ENCODE results near the gene SNRPA1.
"Not testable (repeated sequence)": the region's sequence is repeated elsewhere in the genome, so short reads cannot be mapped to it uniquely, and the experiment has no call there.

Gene SNRPA1

DNA sequence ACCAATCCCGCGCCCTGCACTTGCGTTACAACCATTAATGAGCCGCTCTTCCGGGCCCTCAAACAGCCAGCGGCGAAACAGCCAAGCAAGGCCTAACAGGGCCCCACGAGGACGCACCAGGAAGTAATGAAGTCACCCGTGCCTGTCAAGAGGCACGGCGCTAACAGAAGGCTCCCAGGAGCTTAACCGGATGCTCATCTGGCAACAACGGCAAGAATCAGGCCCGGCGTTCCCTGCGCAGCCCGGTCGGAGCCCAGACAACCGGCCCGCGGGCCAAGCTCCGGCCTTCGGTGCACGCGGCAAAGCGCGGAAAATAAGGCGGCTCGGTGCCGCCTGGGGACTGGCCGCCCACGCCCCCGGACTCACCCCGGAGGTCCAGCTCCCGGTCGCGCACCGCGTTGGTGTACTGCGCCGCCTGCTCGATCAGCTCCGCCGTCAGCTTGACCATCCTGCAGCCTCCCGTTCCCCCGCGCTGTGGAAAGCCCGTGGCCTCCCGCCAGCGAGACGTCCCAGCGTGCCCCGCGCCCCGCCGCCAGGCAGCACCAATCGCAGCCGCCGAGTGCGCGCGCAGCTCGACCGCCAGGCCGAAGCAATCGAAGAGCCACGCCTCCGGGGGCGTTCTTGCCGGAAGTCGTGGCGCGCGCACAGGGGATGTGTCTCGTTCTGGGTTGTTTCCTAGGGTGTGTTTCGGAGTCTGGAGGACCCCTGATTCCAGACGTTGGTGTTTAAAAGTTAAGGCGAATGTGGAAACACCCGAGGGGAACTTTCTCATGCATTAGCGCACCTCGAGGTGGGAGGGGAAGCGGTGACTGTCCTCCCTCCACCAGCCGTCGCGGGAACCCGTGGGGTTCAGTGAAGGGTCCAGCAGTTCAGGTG is at the start of gene SNRPA1:
SNRPA1 (minus strand) TSS at position 518 of the 876 bp plus-strand sequence; CDS start at position 448, 70 bp downstream.
- Histone ChIP-seq H3K36me3 (peaks cover 33% of the 10 kb centered on the region), H3K9me3 (ENCODE audit: severe bottlenecking) (no peaks in the 10 kb centered on the region), H3K27ac (peak within 1 kb of the TSS; percentile 94), H3K4me3 (ENCODE audit: low read depth, low read length) (peak within 1 kb of the TSS; percentile 71), H3K27me3 (ENCODE audit: insufficient read depth, low read depth, severe bottlenecking) (no peaks in the 10 kb centered on the region)
- peak; percentile 96 for DNase-seq
- TF ChIP-seq, protein P1, sequence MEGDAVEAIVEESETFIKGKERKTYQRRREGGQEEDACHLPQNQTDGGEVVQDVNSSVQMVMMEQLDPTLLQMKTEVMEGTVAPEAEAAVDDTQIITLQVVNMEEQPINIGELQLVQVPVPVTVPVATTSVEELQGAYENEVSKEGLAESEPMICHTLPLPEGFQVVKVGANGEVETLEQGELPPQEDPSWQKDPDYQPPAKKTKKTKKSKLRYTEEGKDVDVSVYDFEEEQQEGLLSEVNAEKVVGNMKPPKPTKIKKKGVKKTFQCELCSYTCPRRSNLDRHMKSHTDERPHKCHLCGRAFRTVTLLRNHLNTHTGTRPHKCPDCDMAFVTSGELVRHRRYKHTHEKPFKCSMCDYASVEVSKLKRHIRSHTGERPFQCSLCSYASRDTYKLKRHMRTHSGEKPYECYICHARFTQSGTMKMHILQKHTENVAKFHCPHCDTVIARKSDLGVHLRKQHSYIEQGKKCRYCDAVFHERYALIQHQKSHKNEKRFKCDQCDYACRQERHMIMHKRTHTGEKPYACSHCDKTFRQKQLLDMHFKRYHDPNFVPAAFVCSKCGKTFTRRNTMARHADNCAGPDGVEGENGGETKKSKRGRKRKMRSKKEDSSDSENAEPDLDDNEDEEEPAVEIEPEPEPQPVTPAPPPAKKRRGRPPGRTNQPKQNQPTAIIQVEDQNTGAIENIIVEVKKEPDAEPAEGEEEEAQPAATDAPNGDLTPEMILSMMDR (IDR thresholded peaks at IDR 0.05; ENCODE audit: low read depth, low read length) = no peak

GRCh38 chr15:101342056-101342455 is 47.0 kb upstream of the SNRPA1 start:
- no peaks in the 10 kb centered on the region for H3K27me3 ChIP-seq (ENCODE audit: insufficient read depth, low read depth, severe bottlenecking)
- no peaks in the 10 kb centered on the region for H3K9me3 ChIP-seq (ENCODE audit: severe bottlenecking)
- H3K27ac ChIP-seq = no peak overlapping the region
- DNase-seq = no peak
- TF ChIP-seq, protein P1 (IDR thresholded peaks at IDR 0.05; ENCODE audit: low read depth, low read length) = no peak
- no peak overlapping the region for H3K4me3 ChIP-seq (ENCODE audit: low read depth, low read length)
- no peaks in the 10 kb centered on the region for H3K36me3 ChIP-seq

DNA sequence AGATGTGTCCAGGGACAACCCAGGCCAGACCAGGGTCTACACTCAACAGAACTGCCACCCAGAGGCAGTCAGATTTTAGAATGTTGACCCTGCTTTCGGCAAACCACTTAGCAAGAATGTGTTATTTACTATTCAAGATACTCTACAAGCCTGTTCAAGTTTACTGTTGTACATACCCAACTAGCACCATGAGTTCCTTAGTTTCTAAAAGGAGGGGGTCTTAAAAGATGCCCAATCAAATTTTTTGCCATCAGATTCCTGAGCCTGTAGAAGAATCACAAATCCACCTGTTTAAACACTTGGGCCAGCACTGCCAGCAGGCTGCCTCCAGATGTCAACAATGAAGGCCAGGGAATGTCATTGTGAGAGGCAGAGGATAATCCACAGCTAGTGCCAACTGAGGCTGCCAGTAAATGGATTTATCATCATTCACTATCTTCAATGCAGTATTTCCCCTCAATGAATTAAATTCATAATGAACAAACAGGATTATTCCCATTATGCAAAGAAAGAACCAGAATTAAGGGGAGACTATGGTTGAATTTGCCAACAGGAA is 43.5 kb upstream of the SNRPA1 start:
- Histone ChIP-seq H3K27me3 (ENCODE audit: insufficient read depth, low read depth, severe bottlenecking) (no peaks in the 10 kb centered on the region), H3K9me3 (ENCODE audit: severe bottlenecking) (peaks cover 5% of the 10 kb centered on the region), H3K36me3 (no peaks in the 10 kb centered on the region), H3K4me3 (ENCODE audit: low read depth, low read length) (no peak overlapping the region), H3K27ac (no peak overlapping the region)
- TF ChIP-seq, protein P1 (IDR thresholded peaks at IDR 0.05; ENCODE audit: low read depth, low read length) = no peak
- no peak for DNase-seq

DNA sequence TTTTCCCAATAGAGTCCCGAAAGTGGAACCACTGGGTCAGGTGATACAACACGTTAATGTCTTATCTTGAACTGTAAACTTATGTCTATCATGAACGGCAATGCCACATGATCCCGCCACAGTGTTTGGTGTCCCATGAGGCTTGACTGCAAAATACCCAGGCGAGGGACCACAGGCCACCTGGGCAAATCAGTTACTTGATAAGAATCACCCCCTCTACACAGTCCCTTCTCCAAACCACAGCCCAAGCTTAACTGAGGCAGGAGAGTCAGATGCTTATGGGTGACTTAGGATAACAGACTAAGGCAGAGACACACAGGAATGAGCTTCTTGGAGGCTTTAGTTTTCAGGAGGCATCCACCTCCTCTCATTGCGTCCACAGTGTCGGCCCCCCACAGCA is 42.9 kb upstream of the SNRPA1 start:
- Histone ChIP-seq H3K36me3 (no peaks in the 10 kb centered on the region), H3K4me3 (ENCODE audit: low read depth, low read length) (no peak overlapping the region), H3K27me3 (ENCODE audit: insufficient read depth, low read depth, severe bottlenecking) (no peaks in the 10 kb centered on the region), H3K27ac (no peak overlapping the region), H3K9me3 (ENCODE audit: severe bottlenecking) (peaks cover 5% of the 10 kb centered on the region)
- no peak for DNase-seq
- TF ChIP-seq, protein P1 (IDR thresholded peaks at IDR 0.05; ENCODE audit: low read depth, low read length) = no peak

DNA sequence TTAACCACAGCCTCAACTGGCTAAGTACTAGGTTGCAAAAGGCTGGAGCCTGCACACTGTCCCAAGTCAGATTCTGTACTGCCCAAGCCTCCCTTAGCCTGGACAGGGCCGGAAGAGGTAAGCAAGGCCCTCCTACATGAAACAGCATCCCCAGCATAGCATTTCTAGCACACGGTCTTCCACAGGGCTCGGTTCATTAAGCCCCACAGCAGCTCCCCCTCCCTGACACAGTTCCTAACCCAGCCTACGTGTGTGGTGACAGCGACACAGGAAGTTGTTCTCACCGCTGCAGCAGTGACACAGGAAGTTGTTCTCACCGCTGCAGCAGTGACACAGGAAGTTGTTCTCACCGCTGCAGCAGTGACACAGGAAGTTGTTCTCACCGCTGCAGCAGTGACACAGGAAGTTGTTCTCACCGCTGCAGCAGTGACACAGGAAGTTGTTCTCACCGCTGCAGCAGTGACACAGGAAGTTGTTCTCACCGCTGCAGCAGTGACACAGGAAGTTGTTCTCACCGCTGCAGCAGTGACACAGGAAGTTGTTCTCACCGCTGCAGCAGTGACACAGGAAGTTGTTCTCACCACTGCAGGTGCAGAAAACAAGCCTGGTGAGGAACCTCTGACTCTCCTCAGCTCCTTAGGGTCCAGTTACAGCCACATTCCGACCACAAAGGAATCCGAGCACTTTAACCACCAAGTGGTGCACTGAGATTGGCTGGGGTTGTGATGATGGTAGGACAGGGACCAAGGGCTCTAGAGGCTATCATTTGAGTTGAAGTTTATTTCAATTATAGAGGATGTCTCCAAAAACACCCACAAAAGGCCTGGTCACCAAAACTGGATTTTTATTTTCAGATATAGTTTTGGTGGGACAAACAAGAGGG is 39.1 kb upstream of the SNRPA1 start:
- DNase-seq; H3K27me3 ChIP-seq (ENCODE audit: insufficient read depth, low read depth, severe bottlenecking); H3K27ac ChIP-seq; H3K36me3 ChIP-seq; H3K9me3 ChIP-seq (ENCODE audit: severe bottlenecking); H3K4me3 ChIP-seq (ENCODE audit: low read depth, low read length): not testable (repeated sequence)

- DNase-seq = no peak
- TF ChIP-seq, protein P1 (IDR thresholded peaks at IDR 0.05; ENCODE audit: low read depth, low read length) = no peak
- no peaks in the 10 kb centered on the region for H3K27me3 ChIP-seq (ENCODE audit: insufficient read depth, low read depth, severe bottlenecking)
- no peak overlapping the region for H3K4me3 ChIP-seq (ENCODE audit: low read depth, low read length)
- no peaks in the 10 kb centered on the region for H3K36me3 ChIP-seq
- H3K9me3 ChIP-seq (ENCODE audit: severe bottlenecking) = peaks cover 5% of the 10 kb centered on the region
- H3K27ac ChIP-seq = no peak overlapping the region
Measured at GRCh38 chr15:101332061-101332467, 37.0 kb upstream of the SNRPA1 start.
